WTC11 (cell line): ENCODE data around the gene AKIRIN2. TPM values are rescaled to one million over a fixed set of nuclear protein-coding genes. Genes with fewer than 3 reads are reported as not detected.

Experiments
- ATAC-seq: fragments of 200-7000 bp; cut with Tn5 transposase; 2 replicates; pipeline ENCODE4 v1.10.0; 2021; ENCODE audit warnings: mild to moderate bottlenecking, moderate library complexity
- CTCF ChIA-PET: fragments of 300-600 bp; sonication (Branson Sonifier 250); formaldehyde crosslinking; loops from one replicate; lab custom pipeline; 2021; ENCODE audit warnings: antibody characterized with exemption; lab: Charles Lee
- POLR2A ChIA-PET: fragments of 350-600 bp; sonication (Branson Sonifier 250); formaldehyde crosslinking; loops from one replicate; lab custom pipeline; 2021; ENCODE audit warnings: antibody characterized with exemption; lab: Charles Lee
- DNase-seq: peaks from one replicate; pipeline ENCODE4 v3.0.0; 2021; ENCODE audit warnings: low spot score
- H3K27ac Mint-ChIP-seq: 2 replicates; pipeline ENCODE4 v1.8.0; 2021; ENCODE audit warnings: mixed read lengths
- H3K27me3 Mint-ChIP-seq: 2 replicates; pipeline ENCODE4 v1.8.0; 2021; ENCODE audit warnings: low read depth, mild to moderate bottlenecking, moderate library complexity, mixed read lengths
- H3K36me3 Mint-ChIP-seq: 2 replicates; pipeline ENCODE4 v1.8.0; 2021; ENCODE audit warnings: mixed read lengths
- H3K4me1 Mint-ChIP-seq: 2 replicates; pipeline ENCODE4 v1.8.0; 2022; ENCODE audit warnings: mixed read lengths
- H3K4me3 Mint-ChIP-seq: 2 replicates; pipeline ENCODE4 v1.8.0; 2021; ENCODE audit warnings: mild to moderate bottlenecking, moderate library complexity, mixed read lengths
- H3K9me3 Mint-ChIP-seq: 2 replicates; pipeline ENCODE4 v1.8.0; 2021; ENCODE audit warnings: mixed read lengths
- CREB1 ChIP-seq: sonication (generic); formaldehyde crosslinking; IDR thresholded peaks from 2 replicates; pipeline ENCODE4 v1.8.0; 2023; ENCODE audit warnings: mild to moderate bottlenecking, missing genetic modification reagents
- CREM ChIP-seq: sonication (generic); formaldehyde crosslinking; IDR thresholded peaks from 2 replicates; pipeline ENCODE4 v1.8.1; 2022; ENCODE audit warnings: mild to moderate bottlenecking, missing genetic modification reagents, moderate library complexity
- EMX1 ChIP-seq: fragments of 250-450 bp; sonication (Bioruptor Pico); IDR thresholded peaks from 2 replicates; pipeline ENCODE4 v1.8.0; 2021; ENCODE audit warnings: mild to moderate bottlenecking
- FOXP1 ChIP-seq: sonication (generic); formaldehyde crosslinking; IDR thresholded peaks from 2 replicates; pipeline ENCODE4 v1.8.0; 2022; ENCODE audit warnings: missing genetic modification reagents, mild to moderate bottlenecking, moderate library complexity, borderline replicate concordance
- NFE2L1 ChIP-seq: sonication (generic); formaldehyde crosslinking; IDR thresholded peaks from 2 replicates; pipeline ENCODE4 v1.8.1; 2023; ENCODE audit warnings: missing genetic modification reagents
- SMAD3 ChIP-seq: sonication (generic); formaldehyde crosslinking; IDR thresholded peaks from 2 replicates; pipeline ENCODE4 v1.8.0; 2022; ENCODE audit warnings: missing genetic modification reagents, mild to moderate bottlenecking, borderline replicate concordance
- TCF7 ChIP-seq: sonication (generic); formaldehyde crosslinking; IDR thresholded peaks from 2 replicates; pipeline ENCODE4 v1.8.0; 2022; ENCODE audit warnings: mild to moderate bottlenecking, low read depth, missing genetic modification reagents, moderate library complexity
- TEAD1 ChIP-seq: sonication (generic); formaldehyde crosslinking; IDR thresholded peaks from 2 replicates; pipeline ENCODE4 v1.8.0; 2022; ENCODE audit warnings: mild to moderate bottlenecking, missing genetic modification reagents
- total RNA-seq: library from RNA; stranded (reverse); gene quantifications from 3 replicates; pipeline ENCODE4 v1.2.3, GENCODE V29; 2021
- TF ChIP-seq, protein P1 (sequence below): fragments of 200-600 bp; IDR thresholded peaks from 2 replicates; pipeline ENCODE4 v1.8.0; 2022; ENCODE audit warnings: antibody characterized with exemption
- TF ChIP-seq, protein P2 (sequence below): sonication (generic); formaldehyde crosslinking; IDR thresholded peaks from 2 replicates; pipeline ENCODE4 v1.8.1; 2022; ENCODE audit warnings: mild to moderate bottlenecking, moderate library complexity, missing genetic modification reagents
- TF ChIP-seq, protein P3 (sequence below): sonication (generic); formaldehyde crosslinking; IDR thresholded peaks from 2 replicates; pipeline ENCODE4 v1.8.0; 2023; ENCODE audit warnings: mild to moderate bottlenecking, missing genetic modification reagents
- TF ChIP-seq, protein P4 (sequence below): sonication (generic); formaldehyde crosslinking; IDR thresholded peaks from 2 replicates; pipeline ENCODE4 v1.8.0; 2022; ENCODE audit warnings: mild to moderate bottlenecking, missing genetic modification reagents
- TF ChIP-seq, protein P5 (sequence below): fragments of 250-450 bp; sonication (Bioruptor Pico); IDR thresholded peaks from 2 replicates; pipeline ENCODE4 v1.9.0; 2021; ENCODE audit warnings: mild to moderate bottlenecking
- TF ChIP-seq, protein P6 (sequence below): sonication (generic); formaldehyde crosslinking; IDR thresholded peaks from 2 replicates; pipeline ENCODE4 v1.8.1; 2022; ENCODE audit warnings: low read depth, missing genetic modification reagents, borderline replicate concordance
- TF ChIP-seq, protein P7 (sequence below): sonication (generic); formaldehyde crosslinking; IDR thresholded peaks from 2 replicates; pipeline ENCODE4 v1.8.1; 2023; ENCODE audit warnings: mild to moderate bottlenecking, missing genetic modification reagents, moderate library complexity
- TF ChIP-seq, protein P8 (sequence below): sonication (generic); formaldehyde crosslinking; IDR thresholded peaks from 2 replicates; pipeline ENCODE4 v1.8.0; 2023; ENCODE audit warnings: missing genetic modification reagents

Gene AKIRIN2
- total RNA-seq, 1 experiment from 2014 or later: 90.2 TPM

DNA sequence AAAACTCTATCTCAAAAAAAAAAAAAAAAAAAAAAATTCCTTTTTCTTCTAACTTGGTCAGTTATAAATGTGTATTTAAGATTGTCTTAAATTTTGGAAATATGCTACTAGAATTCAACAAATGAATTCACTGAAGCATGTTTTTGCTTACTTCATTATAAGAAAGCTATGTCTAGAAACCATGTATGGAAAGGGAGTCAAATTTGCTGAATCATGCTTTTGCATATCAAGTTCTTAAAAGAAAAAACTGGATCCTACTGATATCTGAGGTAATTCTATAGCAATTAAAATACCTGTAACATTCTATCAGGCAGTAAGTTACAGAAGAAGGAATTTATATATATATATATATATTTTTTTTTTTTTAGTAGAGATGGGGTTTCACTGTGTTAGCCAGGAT lies 27.7 kb downstream of the AKIRIN2 start:
- ATAC-seq (no peak), DNase-seq (no peak)
- ChIA-PET CTCF (interaction anchor here (0.6 kb wide), 1 partner anchor 747 kb away, joined by 3 read pairs; no protein-coding TSS in a partner anchor), POLR2A (no interaction called here)
- TF ChIP-seq NFE2L1 (CRISPR knock-in tag) (no peak), SMAD3 (CRISPR knock-in tag) (no peak), EMX1 (no peak)
- TF ChIP-seq, protein P1, sequence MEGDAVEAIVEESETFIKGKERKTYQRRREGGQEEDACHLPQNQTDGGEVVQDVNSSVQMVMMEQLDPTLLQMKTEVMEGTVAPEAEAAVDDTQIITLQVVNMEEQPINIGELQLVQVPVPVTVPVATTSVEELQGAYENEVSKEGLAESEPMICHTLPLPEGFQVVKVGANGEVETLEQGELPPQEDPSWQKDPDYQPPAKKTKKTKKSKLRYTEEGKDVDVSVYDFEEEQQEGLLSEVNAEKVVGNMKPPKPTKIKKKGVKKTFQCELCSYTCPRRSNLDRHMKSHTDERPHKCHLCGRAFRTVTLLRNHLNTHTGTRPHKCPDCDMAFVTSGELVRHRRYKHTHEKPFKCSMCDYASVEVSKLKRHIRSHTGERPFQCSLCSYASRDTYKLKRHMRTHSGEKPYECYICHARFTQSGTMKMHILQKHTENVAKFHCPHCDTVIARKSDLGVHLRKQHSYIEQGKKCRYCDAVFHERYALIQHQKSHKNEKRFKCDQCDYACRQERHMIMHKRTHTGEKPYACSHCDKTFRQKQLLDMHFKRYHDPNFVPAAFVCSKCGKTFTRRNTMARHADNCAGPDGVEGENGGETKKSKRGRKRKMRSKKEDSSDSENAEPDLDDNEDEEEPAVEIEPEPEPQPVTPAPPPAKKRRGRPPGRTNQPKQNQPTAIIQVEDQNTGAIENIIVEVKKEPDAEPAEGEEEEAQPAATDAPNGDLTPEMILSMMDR: no peak
- TF ChIP-seq, protein P2, sequence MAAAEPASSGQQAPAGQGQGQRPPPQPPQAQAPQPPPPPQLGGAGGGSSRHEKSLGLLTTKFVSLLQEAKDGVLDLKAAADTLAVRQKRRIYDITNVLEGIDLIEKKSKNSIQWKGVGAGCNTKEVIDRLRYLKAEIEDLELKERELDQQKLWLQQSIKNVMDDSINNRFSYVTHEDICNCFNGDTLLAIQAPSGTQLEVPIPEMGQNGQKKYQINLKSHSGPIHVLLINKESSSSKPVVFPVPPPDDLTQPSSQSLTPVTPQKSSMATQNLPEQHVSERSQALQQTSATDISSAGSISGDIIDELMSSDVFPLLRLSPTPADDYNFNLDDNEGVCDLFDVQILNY (CRISPR knock-in tag): no peak
- TF ChIP-seq, protein P3, sequence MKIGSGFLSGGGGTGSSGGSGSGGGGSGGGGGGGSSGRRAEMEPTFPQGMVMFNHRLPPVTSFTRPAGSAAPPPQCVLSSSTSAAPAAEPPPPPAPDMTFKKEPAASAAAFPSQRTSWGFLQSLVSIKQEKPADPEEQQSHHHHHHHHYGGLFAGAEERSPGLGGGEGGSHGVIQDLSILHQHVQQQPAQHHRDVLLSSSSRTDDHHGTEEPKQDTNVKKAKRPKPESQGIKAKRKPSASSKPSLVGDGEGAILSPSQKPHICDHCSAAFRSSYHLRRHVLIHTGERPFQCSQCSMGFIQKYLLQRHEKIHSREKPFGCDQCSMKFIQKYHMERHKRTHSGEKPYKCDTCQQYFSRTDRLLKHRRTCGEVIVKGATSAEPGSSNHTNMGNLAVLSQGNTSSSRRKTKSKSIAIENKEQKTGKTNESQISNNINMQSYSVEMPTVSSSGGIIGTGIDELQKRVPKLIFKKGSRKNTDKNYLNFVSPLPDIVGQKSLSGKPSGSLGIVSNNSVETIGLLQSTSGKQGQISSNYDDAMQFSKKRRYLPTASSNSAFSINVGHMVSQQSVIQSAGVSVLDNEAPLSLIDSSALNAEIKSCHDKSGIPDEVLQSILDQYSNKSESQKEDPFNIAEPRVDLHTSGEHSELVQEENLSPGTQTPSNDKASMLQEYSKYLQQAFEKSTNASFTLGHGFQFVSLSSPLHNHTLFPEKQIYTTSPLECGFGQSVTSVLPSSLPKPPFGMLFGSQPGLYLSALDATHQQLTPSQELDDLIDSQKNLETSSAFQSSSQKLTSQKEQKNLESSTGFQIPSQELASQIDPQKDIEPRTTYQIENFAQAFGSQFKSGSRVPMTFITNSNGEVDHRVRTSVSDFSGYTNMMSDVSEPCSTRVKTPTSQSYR: no peak
- no peak overlapping the region; the same call in 1 of the 2 replicates for H3K27ac Mint-ChIP-seq
- H3K4me3 Mint-ChIP-seq: no peak overlapping the region
- peaks cover 47% of the 10 kb centered on the region for H3K36me3 Mint-ChIP-seq
- H3K27me3 Mint-ChIP-seq: no peaks in the 10 kb centered on the region
- no peaks in the 10 kb centered on the region for H3K9me3 Mint-ChIP-seq
- peaks cover 20% of the 10 kb centered on the region for H3K4me1 Mint-ChIP-seq

DNA sequence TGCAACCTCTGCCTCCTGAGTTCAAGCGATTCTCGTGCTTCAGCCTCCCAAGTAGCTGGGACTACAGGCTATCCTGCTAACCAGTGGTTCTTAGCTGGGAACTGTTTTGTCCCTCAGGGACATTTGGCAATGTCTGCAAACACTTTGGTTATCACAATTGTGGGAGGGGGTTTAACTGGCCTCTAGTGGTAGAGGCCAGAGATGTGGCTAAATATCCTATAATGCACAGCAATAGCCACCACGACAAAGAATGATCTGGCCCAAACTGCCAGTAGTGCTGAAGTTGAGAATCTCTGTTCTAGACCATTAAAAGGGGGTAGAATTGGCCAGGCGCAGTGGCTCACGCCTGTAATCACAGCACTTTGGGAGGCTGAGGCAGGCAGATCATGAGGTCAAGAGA lies 28.8 kb downstream of the AKIRIN2 start:
- ChIA-PET CTCF (no interaction called here), POLR2A (interaction anchor here (0.6 to 0.7 kb wide), 2 partner anchors 78 to 265 kb away, joined by 3 to 6 read pairs; no protein-coding TSS in a partner anchor)
- H3K4me1 Mint-ChIP-seq: peaks cover 20% of the 10 kb centered on the region
- no peaks in the 10 kb centered on the region for H3K9me3 Mint-ChIP-seq
- peaks cover 40% of the 10 kb centered on the region for H3K36me3 Mint-ChIP-seq
- TF ChIP-seq TEAD1 (CRISPR knock-in tag) (no peak), CREB1 (CRISPR knock-in tag) (no peak), TCF7 (no peak), CREM (CRISPR knock-in tag) (no peak), FOXP1 (no peak), EMX1 (no peak)
- TF ChIP-seq, protein P2 (CRISPR knock-in tag): no peak
- TF ChIP-seq, protein P4, sequence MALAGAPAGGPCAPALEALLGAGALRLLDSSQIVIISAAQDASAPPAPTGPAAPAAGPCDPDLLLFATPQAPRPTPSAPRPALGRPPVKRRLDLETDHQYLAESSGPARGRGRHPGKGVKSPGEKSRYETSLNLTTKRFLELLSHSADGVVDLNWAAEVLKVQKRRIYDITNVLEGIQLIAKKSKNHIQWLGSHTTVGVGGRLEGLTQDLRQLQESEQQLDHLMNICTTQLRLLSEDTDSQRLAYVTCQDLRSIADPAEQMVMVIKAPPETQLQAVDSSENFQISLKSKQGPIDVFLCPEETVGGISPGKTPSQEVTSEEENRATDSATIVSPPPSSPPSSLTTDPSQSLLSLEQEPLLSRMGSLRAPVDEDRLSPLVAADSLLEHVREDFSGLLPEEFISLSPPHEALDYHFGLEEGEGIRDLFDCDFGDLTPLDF (CRISPR knock-in tag): no peak
- TF ChIP-seq, protein P5, sequence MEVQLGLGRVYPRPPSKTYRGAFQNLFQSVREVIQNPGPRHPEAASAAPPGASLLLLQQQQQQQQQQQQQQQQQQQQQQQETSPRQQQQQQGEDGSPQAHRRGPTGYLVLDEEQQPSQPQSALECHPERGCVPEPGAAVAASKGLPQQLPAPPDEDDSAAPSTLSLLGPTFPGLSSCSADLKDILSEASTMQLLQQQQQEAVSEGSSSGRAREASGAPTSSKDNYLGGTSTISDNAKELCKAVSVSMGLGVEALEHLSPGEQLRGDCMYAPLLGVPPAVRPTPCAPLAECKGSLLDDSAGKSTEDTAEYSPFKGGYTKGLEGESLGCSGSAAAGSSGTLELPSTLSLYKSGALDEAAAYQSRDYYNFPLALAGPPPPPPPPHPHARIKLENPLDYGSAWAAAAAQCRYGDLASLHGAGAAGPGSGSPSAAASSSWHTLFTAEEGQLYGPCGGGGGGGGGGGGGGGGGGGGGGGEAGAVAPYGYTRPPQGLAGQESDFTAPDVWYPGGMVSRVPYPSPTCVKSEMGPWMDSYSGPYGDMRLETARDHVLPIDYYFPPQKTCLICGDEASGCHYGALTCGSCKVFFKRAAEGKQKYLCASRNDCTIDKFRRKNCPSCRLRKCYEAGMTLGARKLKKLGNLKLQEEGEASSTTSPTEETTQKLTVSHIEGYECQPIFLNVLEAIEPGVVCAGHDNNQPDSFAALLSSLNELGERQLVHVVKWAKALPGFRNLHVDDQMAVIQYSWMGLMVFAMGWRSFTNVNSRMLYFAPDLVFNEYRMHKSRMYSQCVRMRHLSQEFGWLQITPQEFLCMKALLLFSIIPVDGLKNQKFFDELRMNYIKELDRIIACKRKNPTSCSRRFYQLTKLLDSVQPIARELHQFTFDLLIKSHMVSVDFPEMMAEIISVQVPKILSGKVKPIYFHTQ: no peak
- TF ChIP-seq, protein P6, sequence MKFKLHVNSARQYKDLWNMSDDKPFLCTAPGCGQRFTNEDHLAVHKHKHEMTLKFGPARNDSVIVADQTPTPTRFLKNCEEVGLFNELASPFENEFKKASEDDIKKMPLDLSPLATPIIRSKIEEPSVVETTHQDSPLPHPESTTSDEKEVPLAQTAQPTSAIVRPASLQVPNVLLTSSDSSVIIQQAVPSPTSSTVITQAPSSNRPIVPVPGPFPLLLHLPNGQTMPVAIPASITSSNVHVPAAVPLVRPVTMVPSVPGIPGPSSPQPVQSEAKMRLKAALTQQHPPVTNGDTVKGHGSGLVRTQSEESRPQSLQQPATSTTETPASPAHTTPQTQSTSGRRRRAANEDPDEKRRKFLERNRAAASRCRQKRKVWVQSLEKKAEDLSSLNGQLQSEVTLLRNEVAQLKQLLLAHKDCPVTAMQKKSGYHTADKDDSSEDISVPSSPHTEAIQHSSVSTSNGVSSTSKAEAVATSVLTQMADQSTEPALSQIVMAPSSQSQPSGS (CRISPR knock-in tag): no peak
- TF ChIP-seq, protein P7, sequence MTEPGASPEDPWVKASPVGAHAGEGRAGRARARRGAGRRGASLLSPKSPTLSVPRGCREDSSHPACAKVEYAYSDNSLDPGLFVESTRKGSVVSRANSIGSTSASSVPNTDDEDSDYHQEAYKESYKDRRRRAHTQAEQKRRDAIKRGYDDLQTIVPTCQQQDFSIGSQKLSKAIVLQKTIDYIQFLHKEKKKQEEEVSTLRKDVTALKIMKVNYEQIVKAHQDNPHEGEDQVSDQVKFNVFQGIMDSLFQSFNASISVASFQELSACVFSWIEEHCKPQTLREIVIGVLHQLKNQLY (CRISPR knock-in tag): no peak
- TF ChIP-seq, protein P8, sequence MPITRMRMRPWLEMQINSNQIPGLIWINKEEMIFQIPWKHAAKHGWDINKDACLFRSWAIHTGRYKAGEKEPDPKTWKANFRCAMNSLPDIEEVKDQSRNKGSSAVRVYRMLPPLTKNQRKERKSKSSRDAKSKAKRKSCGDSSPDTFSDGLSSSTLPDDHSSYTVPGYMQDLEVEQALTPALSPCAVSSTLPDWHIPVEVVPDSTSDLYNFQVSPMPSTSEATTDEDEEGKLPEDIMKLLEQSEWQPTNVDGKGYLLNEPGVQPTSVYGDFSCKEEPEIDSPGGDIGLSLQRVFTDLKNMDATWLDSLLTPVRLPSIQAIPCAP: no peak
- TF ChIP-seq, all 79 proteins: peak for 0
- H3K4me3 Mint-ChIP-seq: no peak overlapping the region
- no peak overlapping the region for H3K27ac Mint-ChIP-seq
- no peaks in the 10 kb centered on the region for H3K27me3 Mint-ChIP-seq
- no peak for ATAC-seq
- DNase-seq: no peak
